Prostate gland (tissue), 2 donors: Measurements from ENCODE around the gene ATF7IP2.

Experiments used
- CTCF ChIP-seq, 4 experiments: fragments of 200-600 bp in 2 of 4; fragments of 450-650 bp in 2 of 4; sonication (generic) in 2 of 4; IDR thresholded peaks; 1 replicate in 3 of 4; 2 replicates in 1 of 4; pipeline ENCODE4 v1.5.1; 2016 to 2019; ENCODE audit warnings: antibody characterized with exemption in 4 of 4, mild to moderate bottlenecking in 2 of 4, moderate library complexity in 2 of 4
- POLR2A ChIP-seq: fragments of 450-650 bp; IDR thresholded peaks from one replicate; pipeline ENCODE4 v1.6.1; 2016; ENCODE audit warnings: antibody characterized with exemption, mild to moderate bottlenecking
- POLR2AphosphoS5 ChIP-seq: sonication (generic); formaldehyde crosslinking; IDR thresholded peaks from one replicate; pipeline ENCODE4 v1.6.1; 2017; ENCODE audit warnings: antibody characterized with exemption

GRCh38 chr16:10528635-10529034, 142.8 kb downstream of the ATF7IP2 start:
- TF ChIP-seq CTCF (IDR thresholded peaks at IDR 0.05) (no peak), POLR2AphosphoS5 (no peak), POLR2A (no peak)
